ENCODE results near the gene SLC4A2.

The SLC4A2 gene

GRCh38 chr7:151080067-151080521, 20.7 kb downstream of the SLC4A2 start:
- no peak for DNase-seq (ENCODE audit: low read depth in 2 of 2)

DNA sequence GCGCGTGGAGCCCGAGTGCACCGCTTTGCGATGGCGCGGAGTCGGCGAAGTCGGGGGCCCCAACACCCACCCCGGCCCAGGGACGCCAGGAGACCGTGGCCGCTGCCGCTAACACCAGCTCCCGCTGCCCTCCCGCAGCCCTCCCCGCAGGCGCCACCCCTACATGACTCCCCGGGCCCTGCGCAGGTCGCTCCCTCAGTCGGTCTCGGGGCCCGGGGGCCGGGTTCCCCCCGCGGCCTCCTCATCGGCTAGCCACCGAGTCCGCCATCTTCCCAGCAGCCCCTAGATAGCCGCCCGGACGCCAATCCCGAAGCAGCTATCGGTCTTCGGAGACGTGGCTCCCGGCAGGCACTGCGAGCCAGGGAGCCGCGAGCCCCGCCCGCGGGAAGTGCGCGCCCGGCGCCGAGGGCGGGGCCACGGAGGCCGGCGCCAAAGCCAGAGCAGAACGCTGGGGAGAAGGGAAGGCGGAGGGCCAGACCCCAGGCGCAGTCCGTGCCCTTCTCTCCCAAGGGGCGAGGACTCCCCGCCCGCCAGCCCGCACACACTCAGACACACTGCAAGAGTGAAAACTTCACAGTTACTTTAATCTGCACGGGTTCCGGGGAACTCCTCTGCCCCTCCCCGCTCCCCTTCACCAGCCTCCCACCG, 21.3 kb downstream of the SLC4A2 start, which contains the start of gene FASTK:
TSS of gene FASTK (minus strand) at position 288 of the 648 bp plus-strand sequence. CDS start at position 245, 43 bp downstream.
- peak; percentile 75 to 77 for DNase-seq (ENCODE audit: low read depth in 2 of 2)

DNA sequence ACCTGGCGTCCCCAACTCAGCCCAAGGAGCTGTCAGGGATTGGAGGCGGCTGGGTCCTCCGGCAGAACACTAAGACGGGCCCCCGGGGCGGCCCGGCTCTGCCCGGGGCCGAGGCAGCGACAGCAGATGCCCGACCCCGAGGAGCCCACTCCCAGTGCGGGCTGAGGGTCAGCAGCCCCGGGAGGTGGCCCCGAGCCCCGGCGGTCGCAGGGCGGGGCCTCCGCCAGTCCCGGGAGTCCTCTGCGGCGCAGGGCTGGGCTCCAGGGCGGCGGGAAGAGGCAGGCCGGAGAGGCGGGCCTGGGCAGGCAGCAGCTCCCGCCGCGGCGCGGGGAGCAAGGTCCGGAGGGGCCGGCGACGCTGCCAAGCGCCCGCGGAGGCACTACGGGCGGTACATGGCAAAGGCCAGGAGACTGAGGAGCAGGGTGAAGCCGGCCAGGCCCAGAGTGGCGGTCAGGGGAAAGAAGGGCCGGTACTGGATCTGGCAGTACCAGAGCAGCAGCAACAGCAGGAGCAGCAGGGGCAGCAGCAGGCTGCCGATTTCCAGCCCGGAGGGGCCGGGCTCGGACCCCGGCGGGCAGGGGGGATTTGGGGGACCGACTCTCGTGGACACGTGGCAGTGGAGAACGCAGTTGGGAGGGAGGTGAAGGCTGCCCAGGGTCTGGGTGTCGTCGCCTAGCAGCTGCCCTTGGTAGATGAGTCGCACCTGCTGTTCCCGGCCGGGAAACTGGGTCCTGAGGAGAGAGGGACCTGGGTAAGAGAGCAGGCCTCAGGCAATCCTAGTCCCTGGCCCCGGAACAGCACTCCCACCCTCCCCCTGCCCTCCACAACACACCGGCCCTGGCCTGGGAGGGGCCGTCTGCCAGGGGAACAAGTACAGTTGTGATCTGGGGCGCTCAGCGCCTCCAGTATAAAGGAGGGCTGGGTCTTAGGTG, 22.0 kb downstream of the SLC4A2 start:
- no peak for DNase-seq (ENCODE audit: low read depth in 2 of 2)

- no peak for DNase-seq (ENCODE audit: low read depth in 2 of 2)
These were observed 23.0 kb downstream of the SLC4A2 start for GRCh38 chr7:151082141-151083070.

DNA sequence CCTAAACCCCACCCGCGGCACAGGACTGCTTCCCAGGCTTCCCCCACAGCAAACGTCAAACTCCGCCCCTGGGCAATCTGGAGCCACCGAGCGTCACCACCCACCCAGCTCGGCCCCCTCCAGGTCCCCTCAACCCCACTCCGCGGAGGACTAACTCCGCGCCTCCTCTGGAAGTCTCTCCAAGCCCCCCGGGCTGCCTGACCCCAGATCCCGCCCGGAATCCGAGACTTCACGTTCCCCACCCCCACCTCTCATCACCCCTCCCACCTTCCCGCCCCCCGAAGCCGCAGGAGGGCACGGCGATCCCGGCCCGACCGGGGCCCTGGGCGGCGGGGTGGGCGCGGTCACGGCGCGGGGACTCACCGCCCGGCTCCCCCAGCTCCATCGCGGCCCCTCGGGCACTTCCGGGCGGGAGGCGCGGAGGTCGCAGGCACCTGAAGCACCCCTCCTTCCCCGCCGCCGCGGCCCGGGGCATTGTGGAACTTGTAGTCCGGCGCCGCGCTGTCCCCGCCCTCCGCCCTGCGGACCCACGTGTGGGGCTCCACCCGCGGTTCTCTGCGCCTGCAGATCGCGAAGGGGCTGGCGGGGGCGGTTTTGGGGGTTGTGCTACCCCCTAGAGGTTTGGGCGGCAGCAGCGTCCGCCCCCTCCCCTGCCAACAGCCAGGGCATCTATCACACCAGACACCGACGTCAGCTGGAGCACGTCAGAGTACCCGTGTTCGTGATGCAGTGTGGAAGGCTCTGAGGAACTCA, 23.9 kb downstream of the SLC4A2 start, which contains the start of gene TMUB1:
TSS of gene TMUB1 (minus strand) at position 423 of the 753 bp plus-strand sequence. CDS start 930 bp downstream, outside the sequence.
- peak; percentile 73 to 75 for DNase-seq (ENCODE audit: low read depth in 2 of 2)

GRCh38 chr7:151083824-151084160, 24.4 kb downstream of the SLC4A2 start:
- DNase-seq (ENCODE audit: low read depth in 2 of 2), result no peak

DNA sequence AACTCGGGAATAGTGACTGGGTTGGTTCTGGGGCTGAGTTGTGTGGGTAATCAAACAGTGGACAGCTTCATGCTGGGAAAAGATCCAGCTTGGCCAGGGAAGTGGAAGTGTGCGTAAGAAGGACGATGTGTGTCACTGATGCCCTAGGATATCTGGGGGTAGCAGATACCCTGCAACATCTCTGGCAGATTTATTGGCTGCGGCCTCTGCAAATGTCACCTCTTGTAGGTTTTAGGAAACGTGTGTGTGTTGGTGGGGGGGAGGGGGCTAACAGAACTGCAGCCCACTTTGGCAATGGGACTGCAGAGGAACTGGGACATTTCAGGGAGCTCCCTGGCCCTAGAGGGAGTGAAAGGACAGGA, 25.9 kb downstream of the SLC4A2 start:
- no peak for DNase-seq (ENCODE audit: low read depth in 2 of 2)

GRCh38 chr7:151085691-151086620, 26.6 kb downstream of the SLC4A2 start, which contains the start of gene AGAP3:
AGAP3 (plus strand) TSS chr7:151086475; CDS start chr7:151086742, 267 bp downstream.
- DNase-seq (ENCODE audit: low read depth in 2 of 2), result peak in 1 of 2 donors; percentile 42

DNA sequence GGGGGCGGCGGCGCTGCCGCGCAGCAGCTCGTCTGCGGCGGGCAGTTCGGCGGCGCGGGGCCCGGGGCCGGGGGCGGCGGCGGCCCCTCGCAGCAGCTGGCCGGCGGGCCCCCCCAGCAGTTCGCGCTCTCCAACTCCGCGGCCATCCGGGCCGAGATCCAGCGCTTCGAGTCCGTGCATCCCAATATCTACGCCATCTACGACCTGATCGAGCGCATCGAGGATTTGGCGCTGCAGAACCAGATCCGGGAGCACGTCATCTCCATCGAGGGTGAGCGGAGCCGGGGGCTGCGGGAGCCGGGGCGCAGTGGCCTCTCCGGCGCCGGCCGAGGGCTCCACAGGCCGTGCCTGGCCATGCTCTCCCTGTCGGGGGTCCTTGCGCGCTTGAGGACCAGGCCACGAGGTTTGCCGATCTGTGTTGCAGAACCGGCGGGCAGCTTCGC, 27.4 kb downstream of the SLC4A2 start:
- DNase-seq (ENCODE audit: low read depth in 2 of 2), result no peak

- DNase-seq (ENCODE audit: low read depth in 2 of 2), result no peak
These were observed 28.0 kb downstream of the SLC4A2 start for GRCh38 chr7:151087245-151088018.

DNA sequence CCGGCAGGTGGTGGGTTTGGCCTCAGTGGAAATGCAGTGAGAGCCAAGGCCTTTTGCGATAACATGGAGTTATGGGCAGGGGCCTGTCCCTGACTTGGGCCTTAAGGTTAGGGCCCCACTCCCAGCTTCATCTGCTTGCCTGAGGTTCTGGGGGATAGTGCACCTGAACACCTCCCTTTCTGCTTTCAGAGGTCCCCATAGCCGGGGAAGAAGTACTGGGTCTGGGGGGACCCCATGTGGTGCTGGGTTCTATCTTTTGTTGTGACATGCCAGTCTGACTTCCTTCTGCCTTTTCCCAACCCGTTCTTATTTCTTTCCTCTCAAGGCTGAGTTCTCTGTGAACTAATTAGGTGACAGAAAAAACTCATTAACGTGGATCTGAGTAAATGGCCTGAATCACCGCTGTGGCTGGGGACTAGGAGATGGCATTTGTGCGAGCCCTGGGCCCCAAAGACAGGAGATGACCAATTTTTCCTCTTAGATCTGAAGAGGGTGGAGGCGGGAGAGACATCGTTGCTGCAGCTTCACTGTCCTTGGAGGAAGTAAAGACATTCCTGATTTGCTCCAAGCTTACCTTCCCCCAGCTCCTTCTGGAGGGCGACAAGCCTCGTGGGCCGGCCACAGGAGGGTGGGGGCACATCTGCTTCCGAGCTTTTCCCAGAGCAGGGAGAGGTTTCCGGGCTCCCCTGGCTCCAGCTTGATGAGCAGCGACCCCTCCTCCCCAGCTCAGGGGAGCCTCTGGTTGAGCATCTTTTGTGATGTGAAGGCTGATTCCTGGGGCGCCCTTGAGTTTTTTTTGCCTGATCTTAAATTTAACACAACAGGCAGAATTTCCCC, 28.8 kb downstream of the SLC4A2 start:
- no peak for DNase-seq (ENCODE audit: low read depth in 2 of 2)

DNA sequence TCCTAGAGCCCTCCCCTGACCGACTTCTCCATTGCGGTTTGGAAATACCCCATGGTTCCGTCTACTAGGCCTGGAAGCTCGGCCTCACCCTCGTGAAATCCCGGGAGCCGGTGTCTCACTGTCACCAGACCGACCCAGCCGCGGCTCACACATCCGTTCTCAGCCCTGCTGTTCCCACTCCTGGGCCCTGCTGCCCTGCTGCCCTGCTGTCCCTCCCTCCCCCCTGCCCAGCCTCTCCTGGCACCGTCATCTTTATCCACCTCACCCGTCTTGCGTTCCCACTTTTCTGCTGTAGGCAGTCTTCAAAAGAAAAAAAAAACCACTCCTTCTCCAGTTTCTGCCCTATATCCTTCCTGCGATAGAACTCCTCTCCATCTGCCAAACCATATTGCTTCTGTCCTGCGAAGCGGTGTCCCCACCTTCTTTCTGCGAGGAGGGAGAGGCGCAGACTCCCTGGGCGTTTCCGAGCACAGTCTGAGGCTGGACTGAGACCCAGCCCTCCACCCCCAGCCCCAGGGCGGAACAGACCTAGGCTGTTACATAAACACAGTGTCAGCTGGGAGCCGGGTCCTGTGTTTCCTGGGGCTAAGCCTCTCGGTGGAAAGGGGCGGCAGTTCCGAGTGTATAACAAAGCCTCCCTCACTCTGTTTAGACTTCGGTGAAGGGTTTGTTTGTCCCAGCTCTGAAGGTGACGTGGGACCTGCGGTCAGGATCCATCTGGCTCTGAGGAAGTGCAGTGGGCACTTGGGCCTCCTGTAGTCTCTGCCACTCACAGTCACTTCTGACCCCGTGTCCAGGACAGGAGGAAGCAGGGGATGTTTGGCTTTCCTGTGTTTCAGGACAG, 29.7 kb downstream of the SLC4A2 start:
- DNase-seq (ENCODE audit: low read depth in 2 of 2), result no peak

GRCh38 chr7:151089893-151090730, 30.7 kb downstream of the SLC4A2 start:
- DNase-seq (ENCODE audit: low read depth in 2 of 2), result no peak

- DNase-seq (ENCODE audit: low read depth in 2 of 2), result no peak
These were observed 31.6 kb downstream of the SLC4A2 start for GRCh38 chr7:151091003-151091402.

DNA sequence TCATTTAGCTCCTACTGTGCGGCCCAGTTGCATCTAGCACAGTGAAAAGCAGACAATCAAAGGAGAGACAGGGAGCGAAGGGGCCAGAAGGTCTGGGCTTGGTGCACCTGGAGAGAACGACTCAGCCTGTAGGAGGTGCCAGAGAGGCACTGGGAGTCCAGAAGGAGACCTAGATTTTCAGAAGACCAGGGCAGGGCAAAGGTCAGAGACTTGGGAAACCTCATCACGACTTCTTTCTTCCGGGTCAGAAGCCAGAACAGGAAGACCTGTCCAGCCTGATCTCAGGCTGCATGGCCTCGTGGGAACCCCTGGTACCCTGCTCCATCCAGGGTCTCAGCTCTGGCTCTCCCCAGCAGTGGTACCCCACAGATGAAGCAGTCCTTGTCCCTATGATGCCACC, 32.0 kb downstream of the SLC4A2 start:
- no peak for DNase-seq (ENCODE audit: low read depth in 2 of 2)

DNA sequence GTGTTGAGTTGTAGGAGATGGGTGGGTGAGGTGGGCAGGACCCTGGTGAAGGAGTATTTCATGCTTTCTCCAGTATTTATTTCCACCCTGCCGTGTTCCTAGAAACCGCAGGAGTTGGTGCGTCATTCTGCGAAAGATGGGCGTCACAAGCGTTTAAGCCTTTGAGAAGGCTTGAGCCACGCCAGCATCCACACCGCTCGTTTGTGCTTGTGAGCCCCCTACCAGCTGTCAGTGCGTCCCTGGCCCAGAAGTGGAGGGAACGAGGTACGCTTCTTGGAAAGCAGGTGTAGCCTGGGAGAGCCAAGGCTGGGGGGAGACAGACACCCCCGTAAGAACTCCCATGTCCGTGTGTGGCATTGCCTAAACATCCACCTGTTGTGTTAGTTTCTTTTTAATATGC, 32.6 kb downstream of the SLC4A2 start:
- DNase-seq (ENCODE audit: low read depth in 2 of 2), result no peak
